ENCODE data around the gene TJP3. TPM values are rescaled to one million over a fixed set of nuclear protein-coding genes. Genes with fewer than 3 reads are reported as not detected.

Gene TJP3
- total RNA-seq, 1 donor from 2014 or later: not detected

GRCh38 chr19:3723110-3723488 lies 14.9 kb downstream of the TJP3 start:
- Mint-ChIP-seq H3K27me3 (peaks cover 32% of the 10 kb centered on the region), H3K9me3 (no peaks in the 10 kb centered on the region), H3K36me3 (ENCODE audit: low read depth) (no peaks in the 10 kb centered on the region), H3K4me1 (peaks cover 4% of the 10 kb centered on the region), H3K27ac (no peak overlapping the region), H3K4me3 (no peak overlapping the region)
- intact Hi-C loops (cut with micrococcal nuclease): loop anchor here (5.0 kb wide), 1 partner anchor 99 kb away; no protein-coding TSS in a partner anchor
- DNase-seq: no peak

- no peak for DNase-seq
- H3K36me3 Mint-ChIP-seq (ENCODE audit: low read depth): no peaks in the 10 kb centered on the region
- peaks cover 32% of the 10 kb centered on the region for H3K27me3 Mint-ChIP-seq
- H3K4me3 Mint-ChIP-seq: no peak overlapping the region
- H3K27ac Mint-ChIP-seq: no peak overlapping the region
- H3K9me3 Mint-ChIP-seq: no peaks in the 10 kb centered on the region
- H3K4me1 Mint-ChIP-seq: peaks cover 4% of the 10 kb centered on the region
- intact Hi-C loops (cut with micrococcal nuclease): loop anchor here (5.0 kb wide), 1 partner anchor 98 kb away; no protein-coding TSS in a partner anchor
Measured at GRCh38 chr19:3723883-3724282, 15.7 kb downstream of the TJP3 start.

GRCh38 chr19:3725121-3725520 lies 16.9 kb downstream of the TJP3 start:
- Mint-ChIP-seq H3K4me1 (peaks cover 3% of the 10 kb centered on the region), H3K9me3 (no peaks in the 10 kb centered on the region), H3K27ac (no peak overlapping the region), H3K4me3 (no peak overlapping the region), H3K36me3 (ENCODE audit: low read depth) (no peaks in the 10 kb centered on the region), H3K27me3 (peaks cover 28% of the 10 kb centered on the region)
- DNase-seq: no peak
- intact Hi-C loops (cut with micrococcal nuclease): no loop called here

GRCh38 chr19:3725640-3726310 lies 17.6 kb downstream of the TJP3 start:
- DNase-seq: no peak
- H3K36me3 Mint-ChIP-seq (ENCODE audit: low read depth): no peaks in the 10 kb centered on the region
- peaks cover 3% of the 10 kb centered on the region for H3K4me1 Mint-ChIP-seq
- H3K9me3 Mint-ChIP-seq: no peaks in the 10 kb centered on the region
- no peak overlapping the region for H3K27ac Mint-ChIP-seq
- peaks cover 26% of the 10 kb centered on the region for H3K27me3 Mint-ChIP-seq
- intact Hi-C loops (cut with micrococcal nuclease): no loop called here
- no peak overlapping the region for H3K4me3 Mint-ChIP-seq

- Mint-ChIP-seq H3K27me3 (no peaks in the 10 kb centered on the region), H3K4me1 (no peaks in the 10 kb centered on the region)
- intact Hi-C loops (cut with micrococcal nuclease): no loop called here
Measured at GRCh38 chr19:3730457-3730958, 22.3 kb downstream of the TJP3 start.

GRCh38 chr19:3732108-3732507 lies 23.9 kb downstream of the TJP3 start:
- no peaks in the 10 kb centered on the region for H3K9me3 Mint-ChIP-seq
- no peaks in the 10 kb centered on the region for H3K4me1 Mint-ChIP-seq
- no peak for DNase-seq
- H3K27ac Mint-ChIP-seq: no peak overlapping the region
- no peaks in the 10 kb centered on the region for H3K36me3 Mint-ChIP-seq (ENCODE audit: low read depth)
- no peak overlapping the region for H3K4me3 Mint-ChIP-seq
- H3K27me3 Mint-ChIP-seq: no peaks in the 10 kb centered on the region
- intact Hi-C loops (cut with micrococcal nuclease): no loop called here

More at GRCh38 chr19:3730457-3730958, 22.3 kb downstream of the TJP3 start:
- Mint-ChIP-seq H3K36me3 (ENCODE audit: low read depth) (no peaks in the 10 kb centered on the region), H3K27ac (no peak overlapping the region), H3K4me3 (no peak overlapping the region), H3K9me3 (no peaks in the 10 kb centered on the region)
- no peak for DNase-seq

GRCh38 chr19:3733549-3734309 lies 25.5 kb downstream of the TJP3 start:
- H3K36me3 Mint-ChIP-seq (ENCODE audit: low read depth): no peaks in the 10 kb centered on the region
- DNase-seq: no peak
- intact Hi-C loops (cut with micrococcal nuclease): no loop called here
- no peaks in the 10 kb centered on the region for H3K9me3 Mint-ChIP-seq
- H3K27ac Mint-ChIP-seq: no peak overlapping the region
- no peaks in the 10 kb centered on the region for H3K27me3 Mint-ChIP-seq
- H3K4me3 Mint-ChIP-seq: no peak overlapping the region
- peaks cover 3% of the 10 kb centered on the region for H3K4me1 Mint-ChIP-seq

- Mint-ChIP-seq H3K9me3 (no peaks in the 10 kb centered on the region), H3K36me3 (ENCODE audit: low read depth) (no peaks in the 10 kb centered on the region), H3K4me3 (no peak overlapping the region), H3K27me3 (no peaks in the 10 kb centered on the region), H3K27ac (no peak overlapping the region), H3K4me1 (peaks cover 3% of the 10 kb centered on the region)
- intact Hi-C loops (cut with micrococcal nuclease): no loop called here
- DNase-seq: no peak
Measured at GRCh38 chr19:3734310-3734600, 26.1 kb downstream of the TJP3 start.

- Mint-ChIP-seq H3K9me3 (no peaks in the 10 kb centered on the region), H3K4me3 (no peak overlapping the region), H3K36me3 (ENCODE audit: low read depth) (no peaks in the 10 kb centered on the region), H3K4me1 (peaks cover 8% of the 10 kb centered on the region), H3K27me3 (no peaks in the 10 kb centered on the region), H3K27ac (no peak overlapping the region)
- intact Hi-C loops (cut with micrococcal nuclease): no loop called here
- DNase-seq: no peak
Measured at GRCh38 chr19:3736106-3736724, 28.0 kb downstream of the TJP3 start.

GRCh38 chr19:3737487-3738205 lies 29.5 kb downstream of the TJP3 start:
- Mint-ChIP-seq H3K4me3 (no peak overlapping the region), H3K9me3 (no peaks in the 10 kb centered on the region), H3K36me3 (ENCODE audit: low read depth) (no peaks in the 10 kb centered on the region), H3K27me3 (no peaks in the 10 kb centered on the region), H3K27ac (no peak overlapping the region), H3K4me1 (peaks cover 8% of the 10 kb centered on the region)
- no peak for DNase-seq
- intact Hi-C loops (cut with micrococcal nuclease): no loop called here

- Mint-ChIP-seq H3K27me3 (no peaks in the 10 kb centered on the region), H3K27ac (no peak overlapping the region), H3K9me3 (no peaks in the 10 kb centered on the region), H3K4me1 (peaks cover 8% of the 10 kb centered on the region), H3K36me3 (ENCODE audit: low read depth) (no peaks in the 10 kb centered on the region), H3K4me3 (no peak overlapping the region)
- intact Hi-C loops (cut with micrococcal nuclease): no loop called here
- DNase-seq: no peak
Measured at GRCh38 chr19:3738477-3739220, 30.5 kb downstream of the TJP3 start.

- no peak overlapping the region for H3K4me3 Mint-ChIP-seq
- H3K9me3 Mint-ChIP-seq: no peaks in the 10 kb centered on the region
- intact Hi-C loops (cut with micrococcal nuclease): no loop called here
- no peak overlapping the region for H3K27ac Mint-ChIP-seq
- no peak for DNase-seq
- peaks cover 8% of the 10 kb centered on the region for H3K4me1 Mint-ChIP-seq
- no peaks in the 10 kb centered on the region for H3K27me3 Mint-ChIP-seq
- H3K36me3 Mint-ChIP-seq (ENCODE audit: low read depth): no peaks in the 10 kb centered on the region
Measured at GRCh38 chr19:3740431-3740830, 32.2 kb downstream of the TJP3 start.

- Mint-ChIP-seq H3K9me3 (no peaks in the 10 kb centered on the region), H3K36me3 (ENCODE audit: low read depth) (no peaks in the 10 kb centered on the region), H3K27ac (no peak overlapping the region), H3K27me3 (no peaks in the 10 kb centered on the region), H3K4me1 (peaks cover 5% of the 10 kb centered on the region), H3K4me3 (no peak overlapping the region)
- intact Hi-C loops (cut with micrococcal nuclease): no loop called here
- no peak for DNase-seq
Measured at GRCh38 chr19:3743486-3743885, 35.3 kb downstream of the TJP3 start.

All from activated CD4-positive, alpha-beta T cell treated with anti-CD3 and anti-CD28 coated beads, Interleukin-2, amount 10 ng/mL, durations not matched to agents 24 days and 14 days (primary cell).